GM18517 (cell line): ENCODE results near the gene NACC1.

Experiments used
- ATAC-seq: cut with Tn5 transposase; IDR thresholded peaks from one replicate; pipeline ENCODE4 v1.9.1; 2021; ENCODE audit warnings: mild to moderate bottlenecking, moderate library complexity; ENCODE audit not compliant: unreplicated experiment

Gene NACC1

GRCh38 chr19:13118424-13119193 lies 545 bp downstream of the NACC1 start:
- ATAC-seq: no peak

DNA sequence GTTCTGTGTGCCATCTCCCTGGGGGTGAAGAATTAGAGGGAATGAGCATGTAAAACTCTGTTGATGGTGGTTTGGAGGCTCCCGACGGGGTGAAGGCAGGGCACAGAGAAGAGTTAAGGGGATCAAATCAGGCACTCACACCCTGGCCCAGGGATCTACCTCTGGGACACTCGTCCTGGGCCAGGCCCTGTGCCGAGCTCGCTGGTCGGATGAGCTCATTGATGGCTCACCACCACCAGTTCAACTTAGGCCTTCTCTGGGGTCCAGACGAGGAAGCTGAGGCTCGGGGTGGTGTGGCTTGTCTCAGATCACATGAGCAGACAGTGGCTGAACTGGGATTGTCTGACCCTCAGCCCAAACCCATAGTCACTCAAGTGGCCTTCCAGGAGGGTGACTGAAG lies 1.6 kb downstream of the NACC1 start:
- no peak for ATAC-seq

DNA sequence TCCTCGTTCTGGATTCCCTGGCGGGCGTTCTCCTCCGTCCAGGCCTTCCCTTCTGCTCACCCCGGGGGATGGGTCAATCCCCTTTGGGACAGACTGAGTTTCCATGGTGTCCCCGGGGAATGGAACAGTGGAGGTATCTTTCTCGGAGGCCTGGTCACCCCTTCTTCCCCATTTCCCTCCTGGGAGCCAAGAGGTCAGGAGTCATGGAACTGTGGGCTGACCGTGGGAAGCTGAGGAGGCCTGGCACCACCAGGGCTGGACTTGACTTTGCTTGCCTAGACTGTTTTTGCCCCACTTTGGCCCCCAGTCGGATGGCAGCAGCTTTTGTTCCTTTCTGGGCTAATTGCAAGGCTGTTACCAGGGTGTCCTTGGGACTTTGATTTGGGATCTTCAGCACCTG lies 2.0 kb downstream of the NACC1 start:
- no peak for ATAC-seq

- no peak for ATAC-seq
Observed at GRCh38 chr19:13120817-13121216, 2.8 kb downstream of the NACC1 start.

DNA sequence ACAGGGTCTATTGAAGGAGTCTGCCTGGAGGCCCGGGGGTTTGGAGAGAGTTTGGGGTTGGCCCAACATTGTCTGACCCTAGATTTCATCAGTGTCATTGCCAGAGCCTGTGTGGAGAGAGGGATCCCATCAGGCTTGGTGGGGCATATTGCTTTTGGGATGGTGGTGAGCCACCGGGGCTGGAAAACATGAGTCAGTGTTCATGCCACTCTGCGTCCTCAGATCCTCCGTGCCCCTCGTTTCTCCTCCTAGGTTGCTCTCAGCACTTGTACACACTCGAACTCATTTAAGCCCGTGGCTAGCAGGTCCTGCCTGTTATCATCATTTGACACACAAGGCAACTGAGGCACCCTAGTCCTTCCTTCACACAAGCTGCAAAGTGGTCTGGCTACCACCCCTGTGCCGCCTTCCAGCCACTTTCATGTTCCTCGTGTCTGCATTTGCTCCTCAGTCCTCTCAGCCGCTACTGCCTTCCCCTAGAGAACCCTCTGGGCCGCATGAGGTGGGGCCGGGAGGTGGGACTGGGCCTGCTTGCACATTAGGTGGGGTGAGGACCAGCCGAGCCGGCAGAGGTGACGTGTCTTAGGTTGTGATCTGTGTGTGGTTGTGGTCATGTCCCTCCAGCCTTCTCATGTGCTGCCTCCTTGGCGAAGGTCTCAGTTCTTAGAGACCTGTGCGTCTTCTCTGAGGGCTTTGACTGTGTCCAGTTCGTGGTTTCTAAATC lies 3.6 kb downstream of the NACC1 start:
- no peak for ATAC-seq

- ATAC-seq: no peak
Observed at GRCh38 chr19:13122275-13122878, 4.3 kb downstream of the NACC1 start.

DNA sequence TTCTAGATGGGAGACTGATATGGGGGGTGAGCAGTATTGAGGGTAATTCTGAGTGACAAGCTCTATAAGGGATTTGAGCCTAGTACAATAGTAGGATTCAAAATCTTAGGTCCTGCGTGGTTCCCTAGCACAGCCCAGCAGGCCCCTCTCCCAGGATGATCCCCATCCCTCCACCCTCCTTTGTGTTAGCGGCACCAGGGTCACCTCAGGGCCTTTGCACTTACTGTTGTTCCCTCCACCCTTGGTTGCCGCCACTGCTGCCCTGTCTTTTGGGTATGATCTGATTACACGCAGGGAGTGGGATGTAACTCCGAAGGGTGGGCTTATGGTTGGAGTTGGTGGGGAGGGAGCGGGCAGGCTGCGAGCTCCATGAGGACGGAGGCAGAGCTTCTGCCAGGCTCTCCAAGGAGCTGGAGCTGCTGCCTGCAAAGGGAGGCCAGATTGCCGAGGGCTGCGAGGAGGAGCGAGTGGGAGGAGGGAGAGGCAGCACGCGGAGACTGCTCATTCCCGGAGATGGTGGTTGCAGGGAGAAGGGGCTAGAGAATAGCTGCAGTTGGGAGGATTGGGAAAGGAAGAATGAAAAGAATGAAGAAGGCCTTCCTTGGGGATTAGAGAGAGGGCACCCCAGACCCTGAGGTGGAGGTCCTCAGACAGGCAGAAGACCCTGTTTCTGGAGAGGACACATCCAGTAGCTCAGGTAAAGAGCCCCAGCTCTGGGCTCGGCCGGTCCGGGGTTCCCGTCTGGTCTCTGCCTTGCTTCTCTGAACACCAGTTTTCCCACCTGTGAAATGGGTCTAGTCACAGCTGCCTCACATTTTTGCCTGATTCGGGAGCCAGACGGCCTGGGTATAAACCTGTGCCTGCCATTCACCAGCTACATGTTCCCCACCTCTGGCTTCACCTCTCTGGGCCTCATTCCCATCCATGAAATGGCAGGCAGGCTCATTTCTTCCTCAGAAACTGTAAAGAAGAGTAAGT lies 5.2 kb downstream of the NACC1 start:
- ATAC-seq: no peak

DNA sequence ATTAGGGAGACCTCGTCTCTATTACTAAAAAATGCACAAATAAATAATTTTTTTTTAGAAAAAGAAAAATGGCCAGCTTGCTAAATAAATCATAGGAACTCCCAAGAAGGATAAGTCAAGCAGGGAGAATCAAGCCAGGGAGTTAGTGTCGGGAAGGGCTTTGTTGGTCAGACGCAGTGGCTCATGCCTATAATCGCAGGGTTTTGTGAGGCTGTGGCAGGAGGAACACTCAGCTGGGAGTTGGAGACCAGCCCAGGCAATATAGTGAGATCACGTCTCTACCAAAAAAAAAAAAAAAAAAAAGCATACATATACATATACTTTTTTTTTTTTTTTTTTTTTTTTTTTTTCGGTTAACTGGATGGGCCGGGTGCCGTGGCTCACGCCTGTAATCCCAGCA lies 9.0 kb downstream of the NACC1 start:
- no peak for ATAC-seq

- ATAC-seq: no peak
Observed at GRCh38 chr19:13127811-13128575, 9.9 kb downstream of the NACC1 start.

DNA sequence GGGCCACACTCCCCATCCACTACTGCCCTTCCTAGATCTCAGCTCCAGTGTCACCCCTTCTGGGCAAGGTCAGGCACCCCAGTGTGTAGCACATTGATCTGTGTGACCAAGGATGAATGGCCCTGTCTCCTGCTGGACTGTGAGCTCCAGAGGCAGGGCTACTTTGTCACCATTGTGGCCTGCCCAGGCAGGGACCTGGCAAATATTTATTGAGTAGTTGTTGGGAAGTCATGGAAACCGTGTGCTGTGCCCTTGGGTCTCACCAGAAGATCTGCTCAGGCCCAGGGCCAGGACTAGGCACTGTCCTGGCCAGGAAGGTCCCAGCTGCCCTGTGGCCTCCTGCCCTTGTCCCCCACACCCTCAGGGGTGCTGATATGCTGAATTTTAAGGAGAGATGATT lies 10.5 kb downstream of the NACC1 start:
- no peak for ATAC-seq

- no peak for ATAC-seq
Observed at GRCh38 chr19:13129384-13129783, 11.3 kb downstream of the NACC1 start.

GRCh38 chr19:13130886-13131490 lies 12.9 kb downstream of the NACC1 start:
- ATAC-seq: no peak

DNA sequence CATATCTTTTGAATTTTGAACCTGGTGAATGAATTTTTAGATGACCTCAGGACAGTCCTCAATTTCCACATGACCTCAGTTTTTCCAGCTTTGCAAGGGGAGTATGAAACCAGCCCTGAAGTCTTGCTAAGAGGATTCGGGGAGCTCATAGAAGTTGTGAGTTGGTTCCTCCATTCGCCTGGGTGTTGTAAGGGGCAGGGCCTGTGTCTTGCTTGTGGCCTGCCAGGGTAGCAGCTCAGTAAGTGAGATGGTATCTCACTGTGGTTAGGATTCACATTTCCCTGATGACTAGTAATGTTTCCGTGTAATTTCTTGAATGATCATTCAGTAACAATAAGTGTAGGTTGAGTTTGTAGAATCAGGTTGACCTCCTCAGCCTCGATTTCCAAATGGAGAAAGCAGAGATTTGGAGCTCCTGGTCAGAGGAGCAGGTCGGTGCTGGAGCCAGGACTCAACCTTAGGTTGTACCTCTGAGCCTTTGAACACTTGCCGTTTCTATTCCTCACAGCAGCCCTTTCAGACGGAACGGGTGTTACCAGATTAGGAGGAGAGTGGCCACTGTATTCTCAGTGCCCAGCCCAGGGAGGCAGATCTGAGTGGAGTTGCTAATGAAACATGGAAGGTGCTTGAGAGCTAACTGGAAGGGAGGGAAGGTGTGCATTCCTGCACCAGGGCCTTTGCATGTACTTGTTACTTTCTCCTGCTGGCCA lies 14.6 kb downstream of the NACC1 start:
- no peak for ATAC-seq

GRCh38 chr19:13133241-13133870 lies 15.3 kb downstream of the NACC1 start:
- no peak for ATAC-seq

- ATAC-seq: no peak
Observed at GRCh38 chr19:13134626-13135025, 16.6 kb downstream of the NACC1 start.

DNA sequence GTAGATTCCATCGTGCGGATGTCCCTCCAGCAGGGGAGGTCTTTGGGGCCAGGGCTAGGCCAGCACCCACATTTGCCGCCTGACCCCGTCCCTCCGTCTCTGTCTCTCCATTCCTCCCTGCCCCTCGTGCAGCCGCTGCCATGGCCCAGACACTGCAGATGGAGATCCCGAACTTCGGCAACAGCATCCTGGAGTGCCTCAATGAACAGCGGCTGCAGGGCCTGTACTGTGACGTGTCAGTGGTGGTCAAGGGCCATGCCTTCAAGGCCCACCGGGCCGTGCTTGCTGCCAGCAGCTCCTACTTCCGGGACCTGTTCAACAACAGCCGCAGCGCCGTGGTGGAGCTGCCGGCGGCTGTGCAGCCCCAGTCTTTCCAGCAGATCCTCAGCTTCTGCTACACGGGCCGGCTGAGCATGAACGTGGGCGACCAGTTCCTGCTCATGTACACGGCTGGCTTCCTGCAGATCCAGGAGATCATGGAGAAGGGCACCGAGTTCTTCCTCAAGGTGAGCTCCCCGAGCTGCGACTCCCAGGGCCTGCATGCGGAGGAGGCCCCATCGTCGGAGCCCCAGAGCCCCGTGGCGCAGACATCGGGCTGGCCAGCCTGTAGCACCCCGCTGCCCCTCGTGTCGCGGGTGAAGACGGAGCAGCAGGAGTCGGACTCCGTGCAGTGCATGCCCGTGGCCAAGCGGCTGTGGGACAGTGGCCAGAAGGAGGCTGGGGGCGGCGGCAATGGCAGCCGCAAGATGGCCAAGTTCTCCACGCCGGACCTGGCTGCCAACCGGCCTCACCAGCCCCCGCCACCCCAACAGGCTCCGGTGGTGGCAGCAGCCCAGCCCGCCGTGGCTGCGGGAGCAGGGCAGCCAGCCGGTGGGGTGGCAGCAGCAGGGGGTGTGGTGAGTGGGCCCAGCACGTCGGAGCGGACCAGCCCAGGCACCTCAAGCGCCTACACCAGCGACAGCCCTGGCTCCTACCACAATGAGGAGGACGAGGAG lies 17.3 kb downstream of the NACC1 start:
- no peak for ATAC-seq

DNA sequence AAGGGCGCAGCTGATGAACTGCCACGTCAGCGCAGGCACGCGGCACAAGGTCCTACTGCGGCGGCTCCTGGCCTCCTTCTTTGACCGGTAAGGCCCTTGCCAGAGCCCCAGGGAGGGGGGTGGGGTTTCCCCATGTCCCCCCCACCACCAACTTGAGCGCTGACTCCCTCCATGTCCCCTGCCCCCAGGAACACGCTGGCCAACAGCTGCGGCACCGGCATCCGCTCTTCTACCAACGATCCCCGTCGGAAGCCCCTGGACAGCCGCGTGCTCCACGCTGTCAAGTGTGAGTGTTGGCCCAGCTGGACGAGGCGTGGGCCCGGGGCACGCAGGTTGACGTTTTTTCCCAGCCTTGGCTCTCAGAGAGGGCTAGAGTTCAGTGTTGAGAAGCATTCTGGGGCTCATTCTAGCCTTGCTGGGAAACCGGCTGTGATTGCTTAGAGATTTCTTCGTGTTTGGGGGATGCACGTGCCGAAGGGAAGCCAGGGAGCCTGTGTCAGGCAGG lies 19.3 kb downstream of the NACC1 start:
- no peak for ATAC-seq
